GM21526 (cell line): ENCODE measurements around the gene CD244.

Experiments used
- ATAC-seq: cut with Tn5 transposase; IDR thresholded peaks from one replicate; pipeline ENCODE4 v1.9.1; 2021; ENCODE audit warnings: moderate library complexity; ENCODE audit not compliant: unreplicated experiment, low FRiP score

CD244 gene

GRCh38 chr1:160850993-160851392 is 11.7 kb downstream of the CD244 start:
- no peak for ATAC-seq

GRCh38 chr1:160850541-160850940 is 12.1 kb downstream of the CD244 start:
- no peak for ATAC-seq

- ATAC-seq, result no peak
Observed at GRCh38 chr1:160846281-160846680, 16.4 kb downstream of the CD244 start.

GRCh38 chr1:160844447-160845232 is 18.0 kb downstream of the CD244 start:
- ATAC-seq, result no peak

GRCh38 chr1:160841079-160841478 is 21.6 kb downstream of the CD244 start:
- ATAC-seq, result no peak

GRCh38 chr1:160839746-160840145 is 22.9 kb downstream of the CD244 start:
- no peak for ATAC-seq

- ATAC-seq, result no peak
Observed at GRCh38 chr1:160838888-160839287, 23.8 kb downstream of the CD244 start.

GRCh38 chr1:160837558-160838205 is 25.0 kb downstream of the CD244 start:
- peak; percentile 70 for ATAC-seq

- no peak for ATAC-seq
Observed at GRCh38 chr1:160836981-160837557, 25.6 kb downstream of the CD244 start.

- ATAC-seq, result no peak
Observed at GRCh38 chr1:160836561-160836960, 26.1 kb downstream of the CD244 start.

- no peak for ATAC-seq
Observed at GRCh38 chr1:160835751-160836150, 26.9 kb downstream of the CD244 start.

GRCh38 chr1:160834945-160835565 is 27.6 kb downstream of the CD244 start:
- ATAC-seq, result no peak

GRCh38 chr1:160830321-160831153 is 32.1 kb downstream of the CD244 start:
- ATAC-seq, result no peak

- ATAC-seq, result no peak
Observed at GRCh38 chr1:160829766-160830165, 32.9 kb downstream of the CD244 start.

- ATAC-seq, result no peak
Observed at GRCh38 chr1:160827418-160827817, 35.3 kb downstream of the CD244 start.

GRCh38 chr1:160826546-160826945 is 36.1 kb downstream of the CD244 start:
- ATAC-seq, result no peak

- no peak for ATAC-seq
Observed at GRCh38 chr1:160823296-160823695, 39.4 kb downstream of the CD244 start.

- ATAC-seq, result no peak
Observed at GRCh38 chr1:160821627-160822026, 41.1 kb downstream of the CD244 start.

- ATAC-seq, result no peak
Observed at GRCh38 chr1:160819186-160819585, 43.5 kb downstream of the CD244 start.

GRCh38 chr1:160818207-160818937 is 44.3 kb downstream of the CD244 start:
- ATAC-seq, result no peak
